Measurements from ENCODE around the gene PHF12.

Gene PHF12

GRCh38 chr17:28969706-28970393 is 18.5 kb upstream of the PHF12 start:
- no peak overlapping the region for H3K4me3 ChIP-seq (replicated peaks; ENCODE audit: insufficient read depth, low read length)
- no peak overlapping the region for H3K27ac ChIP-seq (replicated peaks)
- TF ChIP-seq POLR2AphosphoS5 (IDR thresholded peaks at IDR 0.05; ENCODE audit: low read depth): no peak
- TF ChIP-seq SPI1 (IDR thresholded peaks at IDR 0.05; ENCODE audit: borderline replicate concordance, low read depth): no peak
- TF ChIP-seq, protein P1, sequence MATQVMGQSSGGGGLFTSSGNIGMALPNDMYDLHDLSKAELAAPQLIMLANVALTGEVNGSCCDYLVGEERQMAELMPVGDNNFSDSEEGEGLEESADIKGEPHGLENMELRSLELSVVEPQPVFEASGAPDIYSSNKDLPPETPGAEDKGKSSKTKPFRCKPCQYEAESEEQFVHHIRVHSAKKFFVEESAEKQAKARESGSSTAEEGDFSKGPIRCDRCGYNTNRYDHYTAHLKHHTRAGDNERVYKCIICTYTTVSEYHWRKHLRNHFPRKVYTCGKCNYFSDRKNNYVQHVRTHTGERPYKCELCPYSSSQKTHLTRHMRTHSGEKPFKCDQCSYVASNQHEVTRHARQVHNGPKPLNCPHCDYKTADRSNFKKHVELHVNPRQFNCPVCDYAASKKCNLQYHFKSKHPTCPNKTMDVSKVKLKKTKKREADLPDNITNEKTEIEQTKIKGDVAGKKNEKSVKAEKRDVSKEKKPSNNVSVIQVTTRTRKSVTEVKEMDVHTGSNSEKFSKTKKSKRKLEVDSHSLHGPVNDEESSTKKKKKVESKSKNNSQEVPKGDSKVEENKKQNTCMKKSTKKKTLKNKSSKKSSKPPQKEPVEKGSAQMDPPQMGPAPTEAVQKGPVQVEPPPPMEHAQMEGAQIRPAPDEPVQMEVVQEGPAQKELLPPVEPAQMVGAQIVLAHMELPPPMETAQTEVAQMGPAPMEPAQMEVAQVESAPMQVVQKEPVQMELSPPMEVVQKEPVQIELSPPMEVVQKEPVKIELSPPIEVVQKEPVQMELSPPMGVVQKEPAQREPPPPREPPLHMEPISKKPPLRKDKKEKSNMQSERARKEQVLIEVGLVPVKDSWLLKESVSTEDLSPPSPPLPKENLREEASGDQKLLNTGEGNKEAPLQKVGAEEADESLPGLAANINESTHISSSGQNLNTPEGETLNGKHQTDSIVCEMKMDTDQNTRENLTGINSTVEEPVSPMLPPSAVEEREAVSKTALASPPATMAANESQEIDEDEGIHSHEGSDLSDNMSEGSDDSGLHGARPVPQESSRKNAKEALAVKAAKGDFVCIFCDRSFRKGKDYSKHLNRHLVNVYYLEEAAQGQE (IDR thresholded peaks at IDR 0.05; ENCODE audit: insufficient replicate concordance, low read depth): no peak
- TF ChIP-seq CTCF (IDR thresholded peaks at IDR 0.05; ENCODE audit: insufficient read depth, low read length): no peak
- TF ChIP-seq GABPA (IDR thresholded peaks at IDR 0.05; ENCODE audit: low read depth): no peak
- DNase-seq (ENCODE audit: low read depth in 1 of 2, low spot score in 1 of 2): no peak
- no peaks in the 10 kb centered on the region for H3K27me3 ChIP-seq (ENCODE audit: insufficient read depth, poor library complexity, severe bottlenecking)

- Histone ChIP-seq H3K4me3 (replicated peaks; ENCODE audit: insufficient read depth, low read length) (no peak overlapping the region), H3K27ac (replicated peaks) (no peak overlapping the region), H3K27me3 (ENCODE audit: insufficient read depth, poor library complexity, severe bottlenecking) (no peaks in the 10 kb centered on the region)
- TF ChIP-seq GABPA (IDR thresholded peaks at IDR 0.05; ENCODE audit: low read depth): no peak
- TF ChIP-seq CTCF (IDR thresholded peaks at IDR 0.05; ENCODE audit: insufficient read depth, low read length): no peak
- TF ChIP-seq, protein P1 (IDR thresholded peaks at IDR 0.05; ENCODE audit: insufficient replicate concordance, low read depth): no peak
- no peak for TF ChIP-seq SPI1 (IDR thresholded peaks at IDR 0.05; ENCODE audit: borderline replicate concordance, low read depth)
- TF ChIP-seq POLR2AphosphoS5 (IDR thresholded peaks at IDR 0.05; ENCODE audit: low read depth): no peak
- no peak for DNase-seq (ENCODE audit: low read depth in 1 of 2, low spot score in 1 of 2)
These were observed 17.6 kb upstream of the PHF12 start for GRCh38 chr17:28968914-28969295.

GRCh38 chr17:28968231-28968913 is 17.1 kb upstream of the PHF12 start:
- no peak overlapping the region for H3K27ac ChIP-seq (replicated peaks)
- no peaks in the 10 kb centered on the region for H3K27me3 ChIP-seq (ENCODE audit: insufficient read depth, poor library complexity, severe bottlenecking)
- no peak for DNase-seq (ENCODE audit: low read depth in 1 of 2, low spot score in 1 of 2)
- no peak overlapping the region for H3K4me3 ChIP-seq (replicated peaks; ENCODE audit: insufficient read depth, low read length)
- TF ChIP-seq CTCF (IDR thresholded peaks at IDR 0.05; ENCODE audit: insufficient read depth, low read length) (no peak), GABPA (IDR thresholded peaks at IDR 0.05; ENCODE audit: low read depth) (no peak), POLR2AphosphoS5 (IDR thresholded peaks at IDR 0.05; ENCODE audit: low read depth) (no peak), SPI1 (IDR thresholded peaks at IDR 0.05; ENCODE audit: borderline replicate concordance, low read depth) (no peak)
- TF ChIP-seq, protein P1 (IDR thresholded peaks at IDR 0.05; ENCODE audit: insufficient replicate concordance, low read depth): no peak

All from HL-60 (cell line).